ENCODE results near the gene GNAZ. TPM values are rescaled to one million over a fixed set of nuclear protein-coding genes. Genes with fewer than 3 reads are reported as not detected.
A peak's percentile ranks its signal among the peaks of the same experiment; 100 is the strongest.

The GNAZ gene
- total and polyA plus RNA-seq, 11 donors = 1.1 to 13.9 (median 2.5) TPM

DNA sequence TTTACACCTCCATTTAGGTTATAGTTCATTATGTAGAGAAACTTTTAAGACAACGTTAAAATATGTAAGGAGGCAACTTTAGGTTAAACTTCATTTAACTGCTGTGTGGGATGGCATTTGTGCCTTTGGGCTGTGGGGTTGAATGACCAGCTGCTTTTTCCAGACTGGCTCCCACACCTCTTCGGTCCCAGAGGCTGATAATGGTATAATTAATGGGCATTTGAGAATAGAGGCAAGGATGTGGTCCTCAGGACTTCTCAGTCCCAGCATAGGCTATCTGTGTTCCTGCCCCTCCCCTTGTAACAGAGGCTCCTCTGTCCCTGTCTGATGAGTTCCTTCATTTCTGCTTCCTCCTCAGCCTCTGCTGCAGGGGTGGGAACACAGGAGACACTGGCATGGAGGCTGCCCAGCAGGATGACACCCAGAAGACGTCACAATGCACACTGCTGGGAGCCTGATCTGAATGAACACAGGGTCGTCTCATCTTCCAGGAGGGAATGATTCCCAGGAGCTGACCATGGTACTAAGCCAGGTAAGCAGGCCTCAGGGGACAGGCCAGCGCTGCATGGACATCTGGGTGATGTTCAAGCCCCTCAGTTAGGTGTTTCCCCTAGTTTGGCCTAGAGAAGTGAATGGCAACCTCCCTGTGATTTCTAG, 17.1 kb upstream of the GNAZ start:
- H3K36me3 ChIP-seq = no peaks in the 10 kb centered on the region
- peaks cover 0 to 29% (median 2%) of the 10 kb centered on the region in 12 donors for H3K9me3 ChIP-seq
- ATAC-seq (no peak), DNase-seq (no peak)
- no peak overlapping the region for H3K27ac ChIP-seq
- no peak for TF ChIP-seq CTCF (IDR thresholded peaks at IDR 0.05)
- TF ChIP-seq POLR2A (IDR thresholded peaks at IDR 0.05) = no peak
- intact Hi-C loops (cut with DNase I) = no loop called here
- H3K4me1 ChIP-seq = peaks cover 0 to 3% (median 0%) of the 10 kb centered on the region in 12 donors
- no peak overlapping the region for H3K4me3 ChIP-seq
- 34 to 55% (median 55%) methylated on average over 5 of the region's 5 CpGs for WGBS, 4 donors
- peaks cover 0 to 5% (median 0%) of the 10 kb centered on the region in 9 donors for H3K27me3 ChIP-seq

DNA sequence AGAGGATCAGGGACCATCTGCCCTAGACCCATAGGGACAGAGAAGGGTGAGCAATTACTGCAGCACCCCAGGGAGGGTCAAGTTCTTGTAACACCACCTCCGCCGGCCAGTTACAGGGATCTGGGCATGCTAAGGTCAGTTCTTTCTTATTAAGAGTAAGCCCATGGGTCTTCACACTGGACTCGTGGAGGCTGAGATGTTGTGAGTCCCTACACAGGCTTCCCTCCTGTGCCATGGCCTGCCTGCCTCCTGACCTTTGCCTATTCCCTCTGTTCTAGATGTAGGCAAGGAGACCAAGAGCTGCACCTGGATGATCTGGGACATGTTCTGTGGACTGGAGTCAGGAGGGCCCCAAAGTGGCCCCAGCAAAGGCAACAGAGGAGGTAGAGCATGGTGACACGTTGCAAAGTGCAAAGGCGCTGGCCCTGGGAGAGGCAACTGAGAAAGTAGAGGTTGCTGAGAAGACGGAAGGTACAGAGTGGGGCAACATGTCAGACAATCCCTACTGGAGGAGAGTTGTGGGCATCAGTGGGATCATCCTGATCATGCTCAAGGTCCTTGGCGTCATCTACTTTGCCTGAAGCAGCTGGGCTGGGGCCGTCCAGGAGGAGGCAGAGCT, 16.3 kb upstream of the GNAZ start:
- WGBS, 4 donors = 86 to 95% (median 90%) methylated on average over 8 of the region's 8 CpGs
- peaks cover 0 to 5% (median 0%) of the 10 kb centered on the region in 9 donors for H3K27me3 ChIP-seq
- peak in 1 of 4 donors; percentile 18 for ATAC-seq

GRCh38 chr22:23054531-23055257, 15.6 kb upstream of the GNAZ start:
- ATAC-seq (no peak), DNase-seq (no peak)
- Histone ChIP-seq H3K9me3 (peaks cover 0 to 29% (median 2%) of the 10 kb centered on the region in 12 donors), H3K36me3 (no peaks in the 10 kb centered on the region), H3K27me3 (peaks cover 0 to 5% (median 0%) of the 10 kb centered on the region in 9 donors), H3K4me1 (no peaks in the 10 kb centered on the region), H3K27ac (no peak overlapping the region), H3K4me3 (no peak overlapping the region)
- no peak for TF ChIP-seq CTCF (IDR thresholded peaks at IDR 0.05)
- no peak for TF ChIP-seq POLR2A (IDR thresholded peaks at IDR 0.05)
- intact Hi-C loops (cut with DNase I) = no loop called here
- WGBS, 4 donors = 71 to 83% (median 81%) methylated on average over 5 of the region's 5 CpGs

More for the DNA sequence above, 16.3 kb upstream of the GNAZ start:
- no peak for DNase-seq
- peaks cover 0 to 29% (median 2%) of the 10 kb centered on the region in 12 donors for H3K9me3 ChIP-seq
- H3K36me3 ChIP-seq = no peaks in the 10 kb centered on the region
- no peak overlapping the region for H3K4me3 ChIP-seq
- no peak overlapping the region for H3K27ac ChIP-seq
- H3K4me1 ChIP-seq = no peaks in the 10 kb centered on the region
- intact Hi-C loops (cut with DNase I) = no loop called here
- no peak for TF ChIP-seq POLR2A (IDR thresholded peaks at IDR 0.05)
- no peak for TF ChIP-seq CTCF (IDR thresholded peaks at IDR 0.05)
